H1 (cell line): ENCODE results near the gene GADD45A. TPM values are rescaled to one million over a fixed set of nuclear protein-coding genes. Genes with fewer than 3 reads are reported as not detected.

Source experiments
- CBX5 ChIP-seq: fragments of 300-800, 300-1000 bp; sonication (generic); IDR thresholded peaks from 2 replicates; pipeline ENCODE4 v1.7.1; 2016; ENCODE audit warnings: antibody characterized with exemption, low read length, low read depth
- KDM1A ChIP-seq: fragments of 200-600, 300-600 bp; sonication (generic); IDR thresholded peaks from 2 replicates; pipeline ENCODE4 v1.7.1; 2016; ENCODE audit warnings: mild to moderate bottlenecking, low read length, borderline replicate concordance
- MAFK ChIP-seq: IDR thresholded peaks from 2 replicates; pipeline ENCODE4 v1.6.1; 2012; ENCODE audit warnings: low read depth, mild to moderate bottlenecking, improper control_type of control experiment, low read length
- POLR2AphosphoS5 ChIP-seq: IDR thresholded peaks from 2 replicates; pipeline ENCODE4 v1.6.1; 2011; ENCODE audit warnings: low read depth, low read length
- POU5F1 ChIP-seq: IDR thresholded peaks from 2 replicates; pipeline ENCODE4 v1.6.1; 2011; ENCODE audit warnings: low read depth, mild to moderate bottlenecking, low read length, moderate library complexity
- SAP30 ChIP-seq: fragments of 300-600 bp; sonication (generic); IDR thresholded peaks from 2 replicates; pipeline ENCODE4 v1.7.1; 2012; ENCODE audit warnings: low read length, moderate library complexity, mild to moderate bottlenecking, inconsistent platforms; ENCODE audit not compliant: insufficient read depth, insufficient replicate concordance
- SP1 ChIP-seq: IDR thresholded peaks from 2 replicates; pipeline ENCODE4 v1.6.1; 2011; ENCODE audit warnings: low read depth, low read length
- polyA plus RNA-seq, 7 experiments: library from polyadenylated mRNA; depleted of rRNA in 3 of 7; stranded (reverse) in 5 of 7; unstranded in 2 of 7; fragments of >200 nt in 5 of 7; fragments of 200-250 nt in 2 of 7; gene quantifications; 1 replicate in 5 of 7; 2 replicates in 1 of 7; 4 replicates in 1 of 7; pipeline versions ENCODE4 v1.2.1 to v1.2.3, GENCODE V29; 2011 to 2013; ENCODE audit warnings: missing spikeins in 2 of 7, mixed read lengths in 2 of 7
- total RNA-seq: library from RNA; stranded (reverse); fragmentation: NEBNext Ultra II Directional; extraction: Animal tissue kit (Norgen Biotek cat#: 25700); gene quantifications from 2 replicates; pipeline ENCODE4 v1.2.1, GENCODE V29; 2021

GADD45A gene
- total and polyA plus RNA-seq, 2 of the 8 experiments (the other 6 are each of a cell fraction or from before 2014, with no cell fraction given) = 7.6 to 15.6 TPM

- no peak for TF ChIP-seq SP1
- no peak for TF ChIP-seq SAP30
- TF ChIP-seq KDM1A = no peak
- TF ChIP-seq MAFK = no peak
- TF ChIP-seq POLR2AphosphoS5 = no peak
- TF ChIP-seq CBX5 = no peak
- TF ChIP-seq POU5F1 = no peak
These were observed 51.0 kb downstream of the GADD45A start (continued) for GRCh38 chr1:67735806-67736627.
